ENCODE results near the gene SGMS2. TPM values are rescaled to one million over a fixed set of nuclear protein-coding genes. Genes with fewer than 3 reads are reported as not detected.

SGMS2 gene
- total RNA-seq, 1 experiment from 2014 or later: 77.8 TPM

- intact Hi-C loops (cut with micrococcal nuclease): no loop called here
Observed at GRCh38 chr4:107806196-107806595, 18.5 kb upstream of the SGMS2 start.

GRCh38 chr4:107808572-107808971 is 16.2 kb upstream of the SGMS2 start:
- POLR2A ChIA-PET: interaction anchor here (0.6 to 1.0 kb wide), 2 partner anchors 15 to 88 kb away, joined by 3 to 4 read pairs; partner anchors contain the start of gene PAPSS1
- no peak for DNase-seq (ENCODE audit: unreplicated experiment)
- Mint-ChIP-seq H3K4me3 (ENCODE audit: unreplicated experiment) (no peak overlapping the region), H3K27me3 (ENCODE audit: insufficient read depth, unreplicated experiment) (no peaks in the 10 kb centered on the region), H3K36me3 (ENCODE audit: insufficient read depth, unreplicated experiment) (no peaks in the 10 kb centered on the region), H3K9me3 (ENCODE audit: unreplicated experiment) (peaks cover 5% of the 10 kb centered on the region), H3K27ac (ENCODE audit: low read depth, unreplicated experiment) (no peak overlapping the region), H3K4me1 (ENCODE audit: insufficient read depth, unreplicated experiment) (no peaks in the 10 kb centered on the region)
- CTCF ChIA-PET: interaction anchor here (0.6 to 1.4 kb wide), 4 partner anchors 8 to 104 kb away, joined by 3 to 4 read pairs (median 4); no protein-coding TSS in a partner anchor
- BruUV-seq (replicated peaks): no TSS peak
- TF ChIP-seq CTCF (IDR thresholded peaks at IDR 0.05; ENCODE audit: unreplicated experiment): no peak
- intact Hi-C loops (cut with micrococcal nuclease): no loop called here

More at GRCh38 chr4:107806196-107806595, 18.5 kb upstream of the SGMS2 start:
- Mint-ChIP-seq H3K9me3 (ENCODE audit: unreplicated experiment) (peaks cover 7% of the 10 kb centered on the region), H3K27me3 (ENCODE audit: insufficient read depth, unreplicated experiment) (no peaks in the 10 kb centered on the region), H3K4me1 (ENCODE audit: insufficient read depth, unreplicated experiment) (peaks cover 12% of the 10 kb centered on the region), H3K4me3 (ENCODE audit: unreplicated experiment) (no peak overlapping the region), H3K36me3 (ENCODE audit: insufficient read depth, unreplicated experiment) (no peaks in the 10 kb centered on the region), H3K27ac (ENCODE audit: low read depth, unreplicated experiment) (no peak overlapping the region)
- CTCF ChIA-PET: no interaction called here
- POLR2A ChIA-PET: no interaction called here
- no peak for DNase-seq (ENCODE audit: unreplicated experiment)
- no TSS peak for BruUV-seq (replicated peaks)
- TF ChIP-seq CTCF (IDR thresholded peaks at IDR 0.05; ENCODE audit: unreplicated experiment): no peak

GRCh38 chr4:107809210-107809609 is 15.5 kb upstream of the SGMS2 start:
- H3K27ac Mint-ChIP-seq (ENCODE audit: low read depth, unreplicated experiment): no peak overlapping the region
- no peaks in the 10 kb centered on the region for H3K9me3 Mint-ChIP-seq (ENCODE audit: unreplicated experiment)
- POLR2A ChIA-PET: interaction anchor here (0.6 to 0.7 kb wide), 2 partner anchors 14 to 43 kb away, joined by 4 read pairs; no protein-coding TSS in a partner anchor
- H3K27me3 Mint-ChIP-seq (ENCODE audit: insufficient read depth, unreplicated experiment): no peaks in the 10 kb centered on the region
- no peak overlapping the region for H3K4me3 Mint-ChIP-seq (ENCODE audit: unreplicated experiment)
- CTCF ChIA-PET: interaction anchor here (0.7 to 1.1 kb wide), 3 partner anchors 34 to 72 kb away, joined by 3 to 5 read pairs (median 4); no protein-coding TSS in a partner anchor
- DNase-seq (ENCODE audit: unreplicated experiment): no peak
- no peaks in the 10 kb centered on the region for H3K36me3 Mint-ChIP-seq (ENCODE audit: insufficient read depth, unreplicated experiment)
- intact Hi-C loops (cut with micrococcal nuclease): no loop called here
- no TSS peak for BruUV-seq (replicated peaks)
- no peaks in the 10 kb centered on the region for H3K4me1 Mint-ChIP-seq (ENCODE audit: insufficient read depth, unreplicated experiment)
- TF ChIP-seq CTCF (IDR thresholded peaks at IDR 0.05; ENCODE audit: unreplicated experiment): no peak

GRCh38 chr4:107814758-107815157 is 10.0 kb upstream of the SGMS2 start:
- peaks cover 6% of the 10 kb centered on the region for H3K4me1 Mint-ChIP-seq (ENCODE audit: insufficient read depth, unreplicated experiment)
- intact Hi-C loops (cut with micrococcal nuclease): no loop called here
- H3K4me3 Mint-ChIP-seq (ENCODE audit: unreplicated experiment): no peak overlapping the region
- no peak overlapping the region for H3K27ac Mint-ChIP-seq (ENCODE audit: low read depth, unreplicated experiment)
- no peaks in the 10 kb centered on the region for H3K27me3 Mint-ChIP-seq (ENCODE audit: insufficient read depth, unreplicated experiment)
- no peaks in the 10 kb centered on the region for H3K9me3 Mint-ChIP-seq (ENCODE audit: unreplicated experiment)
- CTCF ChIA-PET: interaction anchor here (0.6 kb wide), 1 partner anchor 56 kb away, joined by 3 read pairs; no protein-coding TSS in a partner anchor
- POLR2A ChIA-PET: interaction anchor here (0.6 kb wide), 1 partner anchor 1499 kb away, joined by 4 read pairs; the partner anchor contains the start of gene TBCK
- no peaks in the 10 kb centered on the region for H3K36me3 Mint-ChIP-seq (ENCODE audit: insufficient read depth, unreplicated experiment)
- DNase-seq (ENCODE audit: unreplicated experiment): no peak
- TF ChIP-seq CTCF (IDR thresholded peaks at IDR 0.05; ENCODE audit: unreplicated experiment): no peak
- no TSS peak for BruUV-seq (replicated peaks)

All from MCF 10A (cell line).